ENCODE data around the gene MAP3K8.

The MAP3K8 gene

GRCh38 chr10:30443049-30443448, 9.1 kb downstream of the MAP3K8 start:
- DNase-seq, result no peak
- no peaks in the 10 kb centered on the region for H3K27me3 Mint-ChIP-seq
- H3K4me1 Mint-ChIP-seq, result peaks cover 30% of the 10 kb centered on the region
- no peaks in the 10 kb centered on the region for H3K9me3 Mint-ChIP-seq
- CTCF ChIA-PET, result no interaction called here
- H3K27ac Mint-ChIP-seq, result no peak overlapping the region
- H3K4me3 Mint-ChIP-seq, result no peak overlapping the region
- H3K36me3 Mint-ChIP-seq, result peaks cover 46% of the 10 kb centered on the region

- H3K4me1 Mint-ChIP-seq, result peaks cover 13% of the 10 kb centered on the region
- CTCF ChIA-PET, result interaction anchor here (1.6 to 2.5 kb wide), 4 partner anchors 8 to 145 kb away, joined by 3 to 9 read pairs (median 6); no protein-coding TSS in a partner anchor
- H3K36me3 Mint-ChIP-seq, result peaks cover 47% of the 10 kb centered on the region
- DNase-seq, result no peak
- no peaks in the 10 kb centered on the region for H3K27me3 Mint-ChIP-seq
- no peaks in the 10 kb centered on the region for H3K9me3 Mint-ChIP-seq
- H3K27ac Mint-ChIP-seq, result no peak overlapping the region
- no peak overlapping the region for H3K4me3 Mint-ChIP-seq
Measured at GRCh38 chr10:30445711-30446110, 11.7 kb downstream of the MAP3K8 start.

DNA sequence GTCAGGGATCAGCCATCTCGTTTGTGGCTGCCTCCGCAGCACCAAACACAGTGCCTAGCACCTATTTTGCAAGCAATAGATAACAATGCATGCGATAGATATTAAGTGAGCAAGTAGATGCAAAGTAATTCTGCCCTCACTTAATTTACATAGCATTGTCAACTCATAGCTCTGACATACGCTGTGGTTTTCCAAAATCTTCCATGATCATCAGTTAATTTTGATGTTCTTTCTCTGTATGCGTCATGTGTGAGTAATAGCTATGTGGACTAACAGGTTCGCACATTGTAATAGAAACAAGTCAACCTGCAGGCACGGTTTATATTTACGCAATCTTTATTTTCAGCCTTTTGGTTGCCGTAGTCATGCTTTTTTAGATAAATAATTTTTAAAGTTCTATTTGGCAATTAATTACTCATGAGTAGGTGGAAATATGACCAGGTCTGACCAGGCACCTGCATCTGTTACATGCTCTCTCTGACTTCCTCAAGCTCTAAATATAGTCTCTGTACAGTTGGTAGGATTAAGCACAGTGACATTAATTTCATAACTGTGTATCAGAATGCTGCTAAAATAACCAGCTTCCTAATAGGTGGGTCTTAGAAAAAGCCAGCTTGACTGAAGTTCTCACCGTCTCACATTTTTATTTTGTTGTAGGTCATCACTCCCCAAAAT, 13.3 kb downstream of the MAP3K8 start:
- no peak overlapping the region for H3K4me3 Mint-ChIP-seq
- H3K27me3 Mint-ChIP-seq, result no peaks in the 10 kb centered on the region
- H3K9me3 Mint-ChIP-seq, result no peaks in the 10 kb centered on the region
- CTCF ChIA-PET, result interaction anchor here (0.5 to 1.6 kb wide), 3 partner anchors 10 to 1377 kb away, joined by 4 read pairs; no protein-coding TSS in a partner anchor
- no peak for DNase-seq
- no peak overlapping the region for H3K27ac Mint-ChIP-seq
- H3K4me1 Mint-ChIP-seq, result peaks cover 10% of the 10 kb centered on the region
- H3K36me3 Mint-ChIP-seq, result peaks cover 44% of the 10 kb centered on the region

DNA sequence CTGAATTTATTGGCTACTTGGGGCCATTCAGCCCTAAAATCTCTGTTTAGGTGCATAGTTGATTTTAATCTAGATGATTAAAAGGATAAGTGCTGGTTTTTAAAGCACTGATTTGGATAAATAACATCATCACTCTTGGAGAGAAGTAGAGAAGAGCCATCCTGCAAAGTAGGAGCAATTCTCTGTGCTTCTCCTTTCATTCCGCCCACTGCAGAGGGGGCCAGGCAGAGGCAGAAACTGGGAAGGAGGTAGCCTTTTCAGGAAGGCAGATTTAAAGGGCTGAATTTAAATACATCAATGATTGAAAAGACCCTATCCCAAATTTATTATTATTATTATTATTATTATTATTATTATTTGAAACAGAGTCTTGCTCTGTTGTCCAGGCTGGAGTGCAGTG, 14.1 kb downstream of the MAP3K8 start:
- Mint-ChIP-seq H3K27ac (peak overlapping the region; percentile 56), H3K9me3 (no peaks in the 10 kb centered on the region), H3K36me3 (peaks cover 47% of the 10 kb centered on the region), H3K27me3 (no peaks in the 10 kb centered on the region), H3K4me1 (peaks cover 8% of the 10 kb centered on the region), H3K4me3 (no peak overlapping the region)
- CTCF ChIA-PET, result interaction anchor here (0.5 to 1.4 kb wide), 2 partner anchors 35 to 1377 kb away, joined by 4 read pairs; no protein-coding TSS in a partner anchor
- DNase-seq, result no peak

DNA sequence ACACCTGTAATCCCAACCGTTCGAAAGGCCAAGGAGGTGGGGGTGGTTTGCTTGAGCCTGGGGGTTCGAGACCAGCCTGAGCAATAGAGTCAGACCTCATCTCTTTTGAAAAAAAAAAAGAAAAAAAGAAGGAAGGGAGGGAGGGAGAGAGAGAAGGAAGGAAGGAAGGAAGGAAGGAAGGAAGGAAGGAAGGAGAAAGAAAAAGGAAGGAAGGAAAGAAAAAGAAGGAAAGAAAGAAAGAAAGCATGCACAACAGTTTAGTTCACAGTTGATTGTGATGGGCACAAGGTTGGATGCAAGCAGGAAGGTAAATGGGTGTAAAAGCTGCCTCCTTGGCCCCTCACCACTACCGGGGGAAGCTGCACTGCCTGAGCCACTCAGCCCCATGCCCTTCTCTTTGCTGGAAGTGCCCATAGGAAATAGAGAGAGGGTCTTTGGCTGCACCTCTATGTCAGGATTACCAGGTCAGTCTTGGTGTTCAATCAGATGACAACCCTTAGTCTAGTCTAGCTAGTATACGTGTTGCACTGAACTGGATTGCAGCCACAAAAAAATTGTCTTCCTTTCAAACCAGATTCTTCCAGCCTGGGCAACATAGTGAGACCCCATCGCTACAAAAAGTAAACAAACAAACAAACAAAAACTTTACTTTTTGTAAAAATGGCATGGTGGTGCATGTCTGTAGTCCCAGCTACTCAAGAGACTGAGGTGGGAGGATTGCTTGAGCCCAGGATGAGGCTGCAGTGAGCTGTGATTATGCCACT, 20.0 kb downstream of the MAP3K8 start:
- Mint-ChIP-seq H3K4me3 (no peak overlapping the region), H3K36me3 (peaks cover 46% of the 10 kb centered on the region), H3K9me3 (no peaks in the 10 kb centered on the region), H3K27me3 (no peaks in the 10 kb centered on the region), H3K27ac (peak overlapping the region; percentile 49), H3K4me1 (peaks cover 42% of the 10 kb centered on the region)
- DNase-seq, result no peak
- CTCF ChIA-PET, result no interaction called here

GRCh38 chr10:30454744-30455510, 20.9 kb downstream of the MAP3K8 start:
- DNase-seq, result no peak
- Mint-ChIP-seq H3K4me3 (no peak overlapping the region), H3K27me3 (no peaks in the 10 kb centered on the region), H3K36me3 (peaks cover 47% of the 10 kb centered on the region), H3K4me1 (peaks cover 42% of the 10 kb centered on the region), H3K27ac (no peak overlapping the region), H3K9me3 (no peaks in the 10 kb centered on the region)
- CTCF ChIA-PET, result interaction anchor here (0.7 to 2.6 kb wide), 5 partner anchors 10 to 60 kb away, joined by 3 to 11 read pairs (median 3); no protein-coding TSS in a partner anchor

GRCh38 chr10:30455816-30456215, 21.8 kb downstream of the MAP3K8 start:
- Mint-ChIP-seq H3K36me3 (peaks cover 49% of the 10 kb centered on the region), H3K27me3 (no peaks in the 10 kb centered on the region), H3K4me3 (peak overlapping the region; percentile 52), H3K9me3 (no peaks in the 10 kb centered on the region), H3K4me1 (peaks cover 41% of the 10 kb centered on the region), H3K27ac (peak overlapping the region; percentile 87)
- CTCF ChIA-PET, result interaction anchor here (0.7 to 2.6 kb wide), 7 partner anchors 11 to 135 kb away, joined by 3 to 11 read pairs (median 3); no protein-coding TSS in a partner anchor
- peak; percentile 50 for DNase-seq

- Mint-ChIP-seq H3K4me1 (peaks cover 41% of the 10 kb centered on the region), H3K27me3 (no peaks in the 10 kb centered on the region), H3K9me3 (no peaks in the 10 kb centered on the region), H3K36me3 (peaks cover 46% of the 10 kb centered on the region), H3K27ac (peak overlapping the region; percentile 87), H3K4me3 (peak overlapping the region; percentile 52)
- peak; percentile 57 for DNase-seq
- CTCF ChIA-PET, result interaction anchor here (0.7 to 2.6 kb wide), 7 partner anchors 11 to 135 kb away, joined by 3 to 11 read pairs (median 3); no protein-coding TSS in a partner anchor
Measured at GRCh38 chr10:30456266-30456665, 22.3 kb downstream of the MAP3K8 start.

- CTCF ChIA-PET, result no interaction called here
- Mint-ChIP-seq H3K4me1 (peaks cover 37% of the 10 kb centered on the region), H3K27me3 (no peaks in the 10 kb centered on the region), H3K27ac (no peak overlapping the region), H3K9me3 (no peaks in the 10 kb centered on the region), H3K4me3 (no peak overlapping the region), H3K36me3 (peaks cover 41% of the 10 kb centered on the region)
- no peak for DNase-seq
Measured at GRCh38 chr10:30459283-30459682, 25.3 kb downstream of the MAP3K8 start.

DNA sequence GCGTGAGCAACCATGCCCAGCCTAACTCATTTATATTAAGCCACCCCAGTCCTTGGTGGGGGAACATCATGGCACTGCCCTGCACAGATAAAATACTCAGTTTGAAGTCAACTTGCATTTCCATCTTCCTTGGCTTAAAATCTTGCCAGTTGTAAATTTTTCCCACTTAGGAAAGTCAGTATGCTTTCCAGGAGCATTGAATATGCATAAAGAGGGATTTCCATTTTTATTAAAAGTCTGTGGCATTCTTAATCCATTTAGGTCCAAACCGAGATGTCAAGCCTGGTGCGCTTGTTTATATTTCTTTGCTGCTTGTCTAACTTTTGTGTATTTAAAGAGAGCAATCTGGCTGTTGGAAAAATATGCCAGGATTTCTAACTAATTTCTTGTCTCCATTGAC, 26.1 kb downstream of the MAP3K8 start:
- H3K27ac Mint-ChIP-seq, result no peak overlapping the region
- peaks cover 36% of the 10 kb centered on the region for H3K36me3 Mint-ChIP-seq
- H3K27me3 Mint-ChIP-seq, result no peaks in the 10 kb centered on the region
- H3K9me3 Mint-ChIP-seq, result no peaks in the 10 kb centered on the region
- H3K4me1 Mint-ChIP-seq, result peaks cover 35% of the 10 kb centered on the region
- no peak for DNase-seq
- H3K4me3 Mint-ChIP-seq, result no peak overlapping the region
- CTCF ChIA-PET, result no interaction called here

- H3K4me3 Mint-ChIP-seq, result no peak overlapping the region
- H3K9me3 Mint-ChIP-seq, result no peaks in the 10 kb centered on the region
- H3K27ac Mint-ChIP-seq, result no peak overlapping the region
- CTCF ChIA-PET, result interaction anchor here (1.0 kb wide), 1 partner anchor 48 kb away, joined by 4 read pairs; no protein-coding TSS in a partner anchor
- peaks cover 2% of the 10 kb centered on the region for H3K27me3 Mint-ChIP-seq
- H3K4me1 Mint-ChIP-seq, result peaks cover 23% of the 10 kb centered on the region
- no peak for DNase-seq
- peaks cover 35% of the 10 kb centered on the region for H3K36me3 Mint-ChIP-seq
Measured at GRCh38 chr10:30462513-30462912, 28.5 kb downstream of the MAP3K8 start.

- CTCF ChIA-PET, result interaction anchor here (0.6 to 2.1 kb wide), 3 partner anchors 66 to 564 kb away, joined by 4 to 6 read pairs (median 6); no protein-coding TSS in a partner anchor
- Mint-ChIP-seq H3K4me1 (peaks cover 31% of the 10 kb centered on the region), H3K27me3 (peaks cover 6% of the 10 kb centered on the region), H3K9me3 (no peaks in the 10 kb centered on the region), H3K36me3 (peaks cover 27% of the 10 kb centered on the region), H3K27ac (no peak overlapping the region), H3K4me3 (no peak overlapping the region)
- DNase-seq, result no peak
Measured at GRCh38 chr10:30463944-30464451, 30.0 kb downstream of the MAP3K8 start.

GRCh38 chr10:30464675-30465074, 30.7 kb downstream of the MAP3K8 start:
- no peaks in the 10 kb centered on the region for H3K9me3 Mint-ChIP-seq
- no peak overlapping the region for H3K4me3 Mint-ChIP-seq
- no peak overlapping the region for H3K27ac Mint-ChIP-seq
- CTCF ChIA-PET, result interaction anchor here (1.4 to 2.1 kb wide), 2 partner anchors 65 to 69 kb away, joined by 6 read pairs; no protein-coding TSS in a partner anchor
- peaks cover 6% of the 10 kb centered on the region for H3K27me3 Mint-ChIP-seq
- peaks cover 34% of the 10 kb centered on the region for H3K4me1 Mint-ChIP-seq
- peaks cover 24% of the 10 kb centered on the region for H3K36me3 Mint-ChIP-seq
- no peak for DNase-seq
